HG02885 (cell line): Measurements from ENCODE around the gene GPC3.

Experiments
- ATAC-seq: cut with Tn5 transposase; IDR thresholded peaks from one replicate; pipeline ENCODE4 v1.9.1; 2021; ENCODE audit warnings: mild to moderate bottlenecking; ENCODE audit not compliant: unreplicated experiment, poor library complexity

The GPC3 gene

DNA sequence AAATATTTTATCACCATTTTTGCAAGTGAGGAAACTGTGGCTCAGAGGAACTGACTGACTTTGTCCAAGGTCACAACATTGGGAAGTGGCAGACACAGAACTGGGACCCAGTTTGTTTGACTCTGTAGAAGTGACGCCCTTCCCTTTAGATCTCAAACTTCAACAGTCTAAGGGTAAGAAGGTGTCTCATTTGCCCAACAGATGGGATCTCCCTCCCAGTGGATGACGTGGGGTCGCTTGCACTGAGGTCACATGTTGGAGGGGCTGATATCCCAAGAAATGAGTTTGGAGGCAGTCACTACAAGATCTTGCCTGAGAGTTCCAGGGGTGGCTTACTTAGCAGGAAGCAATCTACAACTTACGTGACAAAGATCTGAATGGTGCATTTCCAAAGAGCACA, 397.6 kb downstream of the GPC3 start:
- no peak for ATAC-seq

DNA sequence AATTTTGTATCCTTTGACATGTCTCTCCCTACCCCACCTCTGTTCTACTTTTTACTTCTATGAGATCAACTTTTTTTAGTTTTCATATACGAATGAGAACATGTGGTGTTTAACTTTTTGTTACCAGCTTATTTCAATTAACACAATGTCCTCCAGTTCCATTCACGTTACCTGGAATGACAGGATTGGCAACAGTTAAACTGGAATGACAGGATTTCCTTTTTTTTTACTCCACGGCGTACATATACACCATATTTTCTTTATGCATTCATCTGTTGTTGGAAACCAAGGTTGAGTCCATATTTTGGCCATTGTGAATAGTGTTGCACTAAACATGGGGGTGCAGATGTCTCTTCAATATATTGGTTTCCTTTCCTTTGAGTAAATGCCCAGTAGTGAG, 398.3 kb downstream of the GPC3 start:
- ATAC-seq = no peak

GRCh38 chrX:133586443-133586842, 399.0 kb downstream of the GPC3 start:
- ATAC-seq = no peak

DNA sequence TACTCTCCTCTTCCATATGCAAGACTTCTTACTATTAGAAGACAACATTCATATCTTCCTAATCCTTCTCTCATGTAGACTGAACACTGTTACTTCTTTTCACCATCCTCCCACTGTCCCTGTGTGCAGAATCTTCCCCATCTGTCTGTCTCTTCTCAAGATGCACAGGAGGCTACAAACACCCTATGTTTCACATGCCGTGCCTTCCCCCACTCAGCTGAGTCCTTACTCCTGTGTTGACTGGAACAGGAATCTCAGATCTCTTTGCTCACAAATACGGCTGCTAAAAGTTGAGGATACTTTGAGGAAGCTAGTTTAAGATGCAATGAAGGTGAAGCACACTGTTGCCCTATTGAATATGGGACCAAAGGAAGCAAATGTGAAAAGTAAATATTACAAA, 401.6 kb downstream of the GPC3 start:
- ATAC-seq = no peak

DNA sequence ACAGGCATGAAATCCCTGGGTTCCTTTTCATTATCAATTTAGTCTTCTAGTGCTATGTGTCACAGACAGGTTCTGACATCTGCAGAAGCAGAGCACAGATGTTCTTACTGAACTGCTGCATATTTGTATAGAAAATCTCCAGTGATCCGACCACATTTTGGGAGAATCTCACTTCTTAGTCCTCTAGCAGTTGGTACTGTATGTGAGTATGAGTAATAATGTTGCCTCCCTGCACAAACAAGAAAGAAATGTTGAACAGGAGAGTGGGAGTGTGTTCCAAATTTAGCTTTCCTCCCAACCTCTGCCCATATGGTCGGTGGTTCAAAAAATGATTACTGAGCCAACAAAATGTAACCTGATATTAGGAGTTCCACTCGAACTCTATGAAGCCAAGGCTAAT, 404.8 kb downstream of the GPC3 start:
- ATAC-seq = no peak

- no peak for ATAC-seq
Measured at GRCh38 chrX:133579631-133580030, 405.8 kb downstream of the GPC3 start.

- no peak for ATAC-seq
Measured at GRCh38 chrX:133576876-133577275, 408.5 kb downstream of the GPC3 start.

- ATAC-seq = no peak
Measured at GRCh38 chrX:133575501-133576136, 409.8 kb downstream of the GPC3 start.

- no peak for ATAC-seq
Measured at GRCh38 chrX:133574716-133575115, 410.7 kb downstream of the GPC3 start.

GRCh38 chrX:133570549-133570948, 414.8 kb downstream of the GPC3 start:
- ATAC-seq = no peak

- ATAC-seq = no peak
Measured at GRCh38 chrX:133569217-133569616, 416.2 kb downstream of the GPC3 start.

DNA sequence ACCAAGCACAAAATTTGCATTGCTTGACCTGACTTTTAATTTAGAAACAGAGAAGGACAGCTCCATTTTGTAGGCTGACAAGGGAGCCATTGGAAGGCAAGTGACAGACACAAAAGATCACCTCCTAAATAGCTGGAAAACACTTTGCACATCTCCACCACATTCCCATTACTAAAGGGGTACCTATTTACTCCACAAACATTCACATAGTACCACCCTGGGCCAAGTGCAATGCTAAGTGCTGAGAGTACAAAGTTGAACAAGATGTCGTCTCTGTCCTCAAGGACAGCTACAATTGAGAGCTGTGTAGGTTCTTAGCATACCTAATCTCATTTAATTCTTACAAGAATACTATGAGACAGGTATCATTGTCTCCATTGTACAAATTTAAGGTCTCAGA, 417.3 kb downstream of the GPC3 start:
- ATAC-seq = no peak

- ATAC-seq = no peak
Measured at GRCh38 chrX:133566876-133567275, 418.5 kb downstream of the GPC3 start.

DNA sequence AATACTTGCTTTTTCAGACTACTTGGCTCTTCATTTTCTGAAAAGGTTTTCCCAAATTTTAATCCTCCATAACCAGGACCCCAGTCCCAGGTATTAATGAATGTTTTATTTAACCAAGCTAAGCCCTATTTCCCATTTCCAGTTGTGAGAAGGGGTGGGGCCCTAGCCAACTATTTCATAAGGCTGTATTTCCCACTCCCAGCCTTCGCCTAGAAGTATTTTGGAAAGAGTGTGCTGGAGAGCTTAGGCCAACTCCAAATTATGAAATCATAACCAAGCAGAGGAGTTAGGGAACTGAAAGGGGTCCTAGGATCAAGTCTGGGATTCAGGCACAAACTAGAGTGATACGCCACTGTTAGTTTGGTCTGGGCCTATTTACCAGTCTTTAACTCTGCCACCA, 421.7 kb downstream of the GPC3 start:
- ATAC-seq = no peak

DNA sequence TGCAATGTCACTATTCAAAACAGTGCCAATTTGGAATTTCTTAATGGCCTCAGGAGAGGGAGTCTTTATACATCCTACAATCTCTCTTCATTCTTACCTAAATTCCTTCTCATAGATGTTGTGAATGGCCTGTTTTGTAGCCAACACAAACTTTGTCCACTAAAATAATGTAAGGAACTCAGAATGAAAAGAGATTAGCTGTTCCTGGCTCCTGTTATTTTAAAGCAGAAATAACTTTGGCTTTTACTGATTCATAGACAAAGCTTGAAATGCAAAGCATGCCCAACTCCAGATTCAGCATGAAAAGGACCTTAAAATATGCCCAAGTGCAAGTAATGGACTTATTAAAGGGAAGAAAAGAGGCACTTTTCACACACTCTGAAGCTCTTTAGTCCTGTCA, 424.1 kb downstream of the GPC3 start:
- no peak for ATAC-seq

DNA sequence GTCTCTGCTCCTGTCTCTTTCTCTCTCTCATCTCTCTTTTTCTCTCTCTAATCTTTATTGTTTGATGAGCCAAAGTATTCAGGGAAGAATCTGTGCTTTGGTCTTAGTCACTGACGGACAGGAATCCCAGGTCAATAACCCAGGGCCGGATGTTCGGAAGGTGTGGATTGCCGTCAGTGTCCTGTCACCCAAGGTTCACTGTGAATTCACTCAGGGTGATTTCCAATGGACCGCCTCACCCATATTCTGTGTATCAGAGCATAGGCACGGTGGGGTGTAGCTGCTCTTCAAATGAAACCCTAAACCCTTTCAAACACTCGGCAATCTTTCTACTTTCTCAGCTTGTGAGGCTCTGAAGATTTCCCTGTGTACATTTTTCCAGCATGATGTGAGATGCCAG, 425.5 kb downstream of the GPC3 start:
- no peak for ATAC-seq

GRCh38 chrX:133555782-133556458, 429.5 kb downstream of the GPC3 start:
- ATAC-seq = no peak

GRCh38 chrX:133550665-133551485, 434.5 kb downstream of the GPC3 start:
- ATAC-seq = no peak

DNA sequence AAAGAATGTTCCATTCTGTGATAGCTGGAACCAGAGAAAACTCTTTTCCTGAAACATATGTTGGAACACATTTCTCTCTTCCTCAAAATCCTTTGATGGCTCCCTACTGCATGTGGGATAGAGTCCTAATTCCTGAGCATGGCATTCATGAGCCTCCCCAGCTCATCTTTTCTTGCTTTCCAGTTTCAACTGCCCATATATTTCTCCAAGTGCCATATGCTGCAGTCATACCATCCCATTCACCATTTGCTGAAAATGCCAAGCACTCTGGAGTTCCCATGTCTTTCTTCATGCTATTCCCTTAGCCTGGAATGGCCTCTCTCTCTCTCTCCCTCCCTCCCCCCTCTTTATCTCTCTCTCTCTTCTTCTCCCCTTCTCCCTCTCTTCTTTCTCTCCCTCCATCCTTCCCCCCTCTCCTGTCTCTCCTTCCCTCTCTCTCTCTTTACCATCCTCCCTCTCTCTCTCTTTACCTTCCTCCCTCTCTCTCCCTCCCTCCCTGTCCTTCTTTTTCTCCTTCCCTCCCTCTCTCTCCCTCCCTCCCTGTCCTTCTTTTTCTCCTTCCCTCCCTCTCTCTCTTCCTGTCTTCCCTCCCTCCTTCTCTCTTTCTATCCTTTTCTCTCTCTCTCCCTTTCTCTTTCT, 436.0 kb downstream of the GPC3 start:
- ATAC-seq = no peak

DNA sequence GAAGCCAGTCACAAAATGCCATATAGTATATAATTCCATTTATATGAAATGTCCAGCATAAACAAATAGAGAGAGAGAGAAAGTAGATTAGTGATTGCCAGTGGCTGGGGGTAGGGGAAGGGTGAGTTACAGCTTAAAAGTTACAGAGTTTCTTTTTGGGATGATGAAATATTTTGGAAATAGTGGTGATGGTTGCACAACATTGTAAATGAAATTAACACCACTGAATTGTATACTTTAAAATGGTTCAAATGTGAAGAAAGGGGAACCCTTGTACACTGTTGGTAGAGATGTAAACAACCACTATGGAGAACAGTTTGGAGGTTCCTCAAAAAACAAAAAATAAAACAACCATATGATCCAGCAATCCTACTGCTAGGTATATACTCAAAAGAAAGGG, 439.0 kb downstream of the GPC3 start:
- no peak for ATAC-seq

- no peak for ATAC-seq
Measured at GRCh38 chrX:133544778-133545177, 440.6 kb downstream of the GPC3 start.
